ENCODE data around the gene ZNF335.

DNA sequence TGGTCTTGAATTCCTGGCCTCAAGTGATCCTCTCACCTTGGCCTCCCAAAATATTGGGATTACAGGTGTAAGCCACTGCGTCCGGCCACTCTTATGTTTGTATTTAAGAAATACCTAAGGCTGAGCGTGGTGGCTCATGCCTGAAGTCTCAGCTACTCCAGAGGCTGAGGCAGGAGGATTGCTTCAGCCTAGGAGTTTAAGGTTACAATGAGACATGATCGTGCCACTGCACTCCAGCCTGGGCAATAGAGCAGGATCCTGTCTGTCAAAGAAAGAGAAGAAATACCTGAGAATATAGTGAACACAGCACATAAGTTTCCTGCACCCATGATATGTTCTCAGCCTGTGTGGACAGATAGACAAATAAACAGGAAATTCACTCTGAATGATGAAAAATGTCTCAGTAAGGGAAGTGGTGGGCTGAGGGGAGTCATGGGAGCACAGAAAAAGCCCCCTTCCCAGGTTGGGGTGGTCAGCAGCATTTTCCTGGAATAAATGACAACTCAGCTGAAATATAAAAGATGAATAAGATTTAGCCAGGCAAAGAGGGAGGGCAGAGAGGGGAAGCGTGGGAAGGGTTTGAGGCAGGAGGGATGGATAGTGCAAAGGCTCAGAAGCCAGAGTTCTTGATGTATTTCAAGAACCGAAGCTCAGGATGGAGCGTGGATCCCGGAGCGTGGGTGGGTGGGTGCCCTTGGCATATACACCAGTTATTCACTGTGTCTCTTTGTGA, 22.9 kb upstream of the ZNF335 start:
- TF ChIP-seq GATA3 (IDR thresholded peaks at IDR 0.05; ENCODE audit: low read depth, low read length) (no peak), GATA2 (IDR thresholded peaks at IDR 0.05; ENCODE audit: low read depth, low read length) (no peak)

Measured in SH-SY5Y (cell line).